ENCODE results near the gene BHMT. TPM values are rescaled to one million over a fixed set of nuclear protein-coding genes. Genes with fewer than 3 reads are reported as not detected.

BHMT gene
- total and polyA plus RNA-seq, 2 of the 4 experiments (the other 2 are of a cell fraction): not detected

- Histone ChIP-seq H2BK120ac (ENCODE audit: low read depth, low read length) (no peak overlapping the region), H4K8ac (ENCODE audit: low read depth in 2 of 2, low read length in 2 of 2) (no peak overlapping the region), H3K9ac (ENCODE audit: low read depth, low read length) (no peak overlapping the region), H3K4ac (ENCODE audit: low read depth, low read length) (no peak overlapping the region), H3K4me2 (ENCODE audit: low read depth, low read length) (no peak overlapping the region), H4K91ac (ENCODE audit: insufficient read depth, low read depth, low read length) (no peak overlapping the region), H3K18ac (ENCODE audit: low read depth, low read length) (no peak overlapping the region), H3K9me3 (ENCODE audit: control insufficient read depth, insufficient read depth, low read length) (no peaks in the 10 kb centered on the region), H2AFZ (replicated peaks; ENCODE audit: low read length, poor library complexity) (no peak overlapping the region), H3K23ac (ENCODE audit: low read depth, low read length) (no peak overlapping the region), H3K56ac (ENCODE audit: extremely low read depth, insufficient read depth, low read length) (no peak overlapping the region), H3K4me1 (ENCODE audit: control insufficient read depth, insufficient read depth, low read length) (no peaks in the 10 kb centered on the region), H3K79me1 (ENCODE audit: low read depth in 1 of 2, low read length in 2 of 2) (no peaks in the 10 kb centered on the region), H2AK9ac (replicated peaks; ENCODE audit: low read depth, low read length, poor library complexity) (no peak overlapping the region), H2BK15ac (ENCODE audit: low read depth, low read length) (no peak overlapping the region), H2BK20ac (ENCODE audit: low read depth, low read length) (no peak overlapping the region), H4K5ac (ENCODE audit: low read depth, low read length) (no peak overlapping the region), H4K20me1 (ENCODE audit: insufficient read depth, low read length) (no peaks in the 10 kb centered on the region), H3K36me3 (ENCODE audit: control insufficient read depth, insufficient read depth, low read length) (no peaks in the 10 kb centered on the region), H3K4me3 (ENCODE audit: insufficient read depth, low read depth, low read length) (no peak overlapping the region), H3K27ac (ENCODE audit: insufficient read depth, low read length) (no peak overlapping the region), H3K9me1 (ENCODE audit: insufficient read depth, low read length) (no peaks in the 10 kb centered on the region), H2BK5ac (ENCODE audit: low read depth, low read length, poor library complexity, severe bottlenecking) (no peak overlapping the region), H2AK5ac (ENCODE audit: low read depth, low read length) (no peak overlapping the region), H3K14ac (replicated peaks; ENCODE audit: low read depth, low read length) (no peak overlapping the region), H3K27me3 (ENCODE audit: control insufficient read depth, insufficient read depth, low read length) (peaks cover 10% of the 10 kb centered on the region)
- intact Hi-C loops (cut with micrococcal nuclease) (no loop called here), dilution Hi-C loops (cut with HindIII; ENCODE audit: low sequenced_read_pairs, unreplicated experiment) (no loop called here), in situ Hi-C loops (cut with MboI; ENCODE audit: low sequenced_read_pairs) (no loop called here)
- BruUV-seq (replicated peaks): no TSS peak
- no CpG with 5 or more reads among the region's 1 CpG for WGBS, 2 experiments (ENCODE audit: extremely low coverage in 2 of 2, insufficient read length in 1 of 2)
- POLR2A ChIA-PET (ENCODE audit: unreplicated experiment): interaction anchor here (0.6 to 0.7 kb wide), 2 partner anchors 491 to 588 kb away, joined by 3 to 5 read pairs; no protein-coding TSS in a partner anchor
- CTCF ChIA-PET: no interaction called here
- TF ChIP-seq USF2 (IDR thresholded peaks at IDR 0.05; ENCODE audit: low read depth, low read length) (no peak), MXI1 (IDR thresholded peaks at IDR 0.05; ENCODE audit: borderline replicate concordance, low read depth, low read length) (no peak), NFE2L2 (IDR thresholded peaks at IDR 0.05; ENCODE audit: low read depth, low read length) (no peak), MAFK (IDR thresholded peaks at IDR 0.05; ENCODE audit: low read depth, low read length) (no peak), RCOR1 (IDR thresholded peaks at IDR 0.05; ENCODE audit: insufficient replicate concordance, low read length) (no peak), POLR2A (IDR thresholded peaks at IDR 0.05; ENCODE audit: low read depth, low read length) (no peak), SMC3 (IDR thresholded peaks at IDR 0.05; ENCODE audit: low read depth, low read length) (no peak)
- ATAC-seq (ENCODE audit: low read depth) (no peak), DNase-seq (no peak)
Measured at GRCh38 chr5:79124607-79125006, 13.0 kb downstream of the BHMT start.

Measured in IMR-90 (cell line).